ENCODE results near the gene PMAIP1. TPM values are rescaled to one million over a fixed set of nuclear protein-coding genes. Genes with fewer than 3 reads are reported as not detected.

The PMAIP1 gene
- 11.9 to 16.4 TPM (median 14.1 TPM) in 5 replicates for total RNA-seq (2022; extraction: Qiagen RNA extraction; ENCODE audit: low read depth)

GRCh38 chr18:59899298-59900221 is at the start of gene PMAIP1:
TSS of gene PMAIP1 (plus strand) at chr18:59899996. CDS start at chr18:59900178, 182 bp downstream.

Other genes starting within 250 kb of the PMAIP1 start
- 5.8 to 14.2 TPM (median 10.5 TPM) in 5 replicates for gene CCBE1, start 202.6 kb upstream of the PMAIP1 start, total RNA-seq (2022; extraction: Qiagen RNA extraction; ENCODE audit: low read depth)

Measured in A549 treated with DMSO at 1 μM for 4 hours (cell line).